PC-9 (cell line): ENCODE measurements around the gene SYTL2. TPM values are rescaled to one million over a fixed set of nuclear protein-coding genes. Genes with fewer than 3 reads are reported as not detected.
A peak's percentile ranks its signal among the peaks of the same experiment; 100 is the strongest.
"Not testable (repeated sequence)": the region's sequence is repeated elsewhere in the genome, so short reads cannot be mapped to it uniquely, and the experiment has no call there.

ENCODE experiments used
- BruUV-seq: library from RNA; stranded (reverse); fragments of 400-500 nt; replicated peaks from 2 replicates; lab custom pipeline; 2021; lab: Mats Ljungman, UMichigan
- CTCF ChIA-PET: fragments of 300-600 bp; sonication (Branson Sonifier 250); formaldehyde crosslinking; loops from one replicate; lab custom pipeline; 2022; ENCODE audit warnings: antibody characterized with exemption; lab: Charles Lee
- POLR2A ChIA-PET: fragments of 300-600 bp; sonication (Branson Sonifier 250); formaldehyde crosslinking; loops from one replicate; lab custom pipeline; 2022; ENCODE audit warnings: antibody characterized with exemption; ENCODE audit not compliant: unreplicated experiment; lab: Charles Lee
- DNase-seq, 2 experiments: peaks; one replicate each; pipeline versions ENCODE4 v3.0.0 to v3.0.0-alpha.2; 2015 to 2022; ENCODE audit warnings: mixed read lengths in 1 of 2
- H2AFZ ChIP-seq: fragments of 200-600 bp; sonication (generic); 2 replicates; pipeline ENCODE4 v1.8.1; 2017; ENCODE audit warnings: antibody characterized with exemption
- H3F3A ChIP-seq: fragments of 200-600 bp; sonication (generic); 2 replicates; pipeline ENCODE4 v1.8.1; 2017; ENCODE audit warnings: antibody characterized with exemption, mild to moderate bottlenecking, low read depth; ENCODE audit not compliant: insufficient read depth
- H3K27ac ChIP-seq: fragments of 200-600 bp; sonication (generic); 2 replicates; pipeline ENCODE4 v1.6.1; 2016; ENCODE audit warnings: mixed run types
- H3K27me3 ChIP-seq: fragments of 200-600 bp; sonication (generic); 2 replicates; pipeline ENCODE4 v1.6.1; 2016; ENCODE audit warnings: low read depth, mixed run types; ENCODE audit not compliant: insufficient read depth
- H3K36me3 ChIP-seq: fragments of 200-600 bp; sonication (generic); 2 replicates; pipeline ENCODE4 v1.6.1; 2016; ENCODE audit warnings: low read depth, mixed run types
- H3K4me1 ChIP-seq: fragments of 200-600 bp; sonication (generic); replicated peaks from 2 replicates; pipeline ENCODE4 v1.6.1; 2016; ENCODE audit warnings: mixed run types; ENCODE audit not compliant: insufficient read depth
- H3K4me2 ChIP-seq: fragments of 200-600 bp; sonication (generic); 2 replicates; pipeline ENCODE4 v1.6.1; 2017; ENCODE audit warnings: mixed run types
- H3K4me3 ChIP-seq: fragments of 200-600 bp; sonication (generic); 2 replicates; pipeline ENCODE4 v1.6.1; 2016; ENCODE audit warnings: mixed run types
- H3K79me2 ChIP-seq: fragments of 200-600 bp; sonication (generic); 2 replicates; pipeline ENCODE4 v1.6.1; 2017; ENCODE audit warnings: low read depth, mixed run types
- H3K9me2 ChIP-seq: fragments of 200-600 bp; sonication (generic); 2 replicates; pipeline ENCODE4 v1.8.1; 2017; ENCODE audit warnings: mild to moderate bottlenecking; ENCODE audit not compliant: insufficient read depth
- H3K9me3 ChIP-seq: fragments of 200-600 bp; sonication (generic); 2 replicates; pipeline ENCODE4 v1.8.1; 2016; ENCODE audit warnings: low read depth; ENCODE audit not compliant: insufficient read depth
- H4K20me1 ChIP-seq: fragments of 200-600 bp; sonication (generic); 2 replicates; pipeline ENCODE4 v1.8.1; 2017; ENCODE audit not compliant: insufficient read depth
- CTCF ChIP-seq: fragments of 200-600 bp; sonication (generic); conservative IDR thresholded peaks from 2 replicates; pipeline ENCODE4 v1.6.1; 2017; ENCODE audit warnings: mixed run types, antibody characterized with exemption, mild to moderate bottlenecking, moderate library complexity
- EZH2 ChIP-seq: fragments of 200-600 bp; sonication (generic); IDR thresholded peaks from 2 replicates; pipeline ENCODE4 v1.8.0; 2017; ENCODE audit warnings: antibody characterized with exemption, low read depth
- intact Hi-C: fragments of 100-400 bp; cut with micrococcal nuclease; formaldehyde crosslinking; loops from one replicate; pipeline ENCODE4 v1.10.0; 2022; ENCODE audit not compliant: unreplicated experiment
- total RNA-seq: library from RNA; stranded (reverse); gene quantifications from 2 replicates; pipeline ENCODE4 v1.2.3, GENCODE V29; 2021

Gene SYTL2
- total RNA-seq, 1 experiment from 2014 or later = 13.3 TPM

GRCh38 chr11:85658180-85658579 is 152.8 kb downstream of the SYTL2 start:
- Histone ChIP-seq H3K4me3 (no peak overlapping the region), H3K27ac (peak overlapping the region; percentile 3; the same call in 1 of the 2 replicates), H3K9me3 (no peaks in the 10 kb centered on the region), H4K20me1 (peaks cover 68% of the 10 kb centered on the region), H3K79me2 (peaks cover 74% of the 10 kb centered on the region), H3F3A (peaks cover 64% of the 10 kb centered on the region), H3K27me3 (no peaks in the 10 kb centered on the region), H3K9me2 (no peaks in the 10 kb centered on the region), H3K4me1 (peaks cover 51% of the 10 kb centered on the region), H3K4me2 (no peak overlapping the region), H3K36me3 (peaks cover 78% of the 10 kb centered on the region), H2AFZ (no peak overlapping the region)
- intact Hi-C loops = no loop called here
- POLR2A ChIA-PET = no interaction called here
- no TSS peak for BruUV-seq
- TF ChIP-seq CTCF (no peak), EZH2 (no peak)
- CTCF ChIA-PET = no interaction called here
- DNase-seq = no peak

- POLR2A ChIA-PET = interaction anchor here (0.5 kb wide), 1 partner anchor 975 kb away, joined by 4 read pairs; no protein-coding TSS in a partner anchor
- H3K36me3 ChIP-seq = peaks cover 65% of the 10 kb centered on the region
- H3K4me2 ChIP-seq = no peak overlapping the region
- BruUV-seq = no TSS peak
- DNase-seq = no peak
- CTCF ChIA-PET = no interaction called here
- no peaks in the 10 kb centered on the region for H3K9me3 ChIP-seq
- no peaks in the 10 kb centered on the region for H3K9me2 ChIP-seq
- no peak overlapping the region for H3K4me3 ChIP-seq
- peak overlapping the region; percentile 20; the same call in 1 of the 2 replicates for H3K27ac ChIP-seq
- H3K79me2 ChIP-seq = peaks cover 60% of the 10 kb centered on the region
- H3K4me1 ChIP-seq = peaks cover 44% of the 10 kb centered on the region
- peaks cover 75% of the 10 kb centered on the region for H3F3A ChIP-seq
- TF ChIP-seq CTCF = no peak
- no peak for TF ChIP-seq EZH2
- no peak overlapping the region for H2AFZ ChIP-seq
- peaks cover 54% of the 10 kb centered on the region for H4K20me1 ChIP-seq
- intact Hi-C loops = no loop called here
- H3K27me3 ChIP-seq = no peaks in the 10 kb centered on the region
These were observed 154.2 kb downstream of the SYTL2 start for GRCh38 chr11:85656777-85657176.

GRCh38 chr11:85654343-85654742 is 156.6 kb downstream of the SYTL2 start:
- H3K9me3 ChIP-seq, intact Hi-C loops, H3K4me2 ChIP-seq, H3K27me3 ChIP-seq, H3K9me2 ChIP-seq, CTCF ChIA-PET, H2AFZ ChIP-seq, H3K4me3 ChIP-seq, BruUV-seq, H3K27ac ChIP-seq: not testable (repeated sequence)
- peaks cover 48% of the 10 kb centered on the region for H3K79me2 ChIP-seq
- POLR2A ChIA-PET = interaction anchor here (0.6 kb wide), 1 partner anchor 1305 kb away, joined by 4 read pairs; no protein-coding TSS in a partner anchor
- H3K4me1 ChIP-seq = peaks cover 26% of the 10 kb centered on the region
- peaks cover 88% of the 10 kb centered on the region for H3F3A ChIP-seq
- peaks cover 47% of the 10 kb centered on the region for H3K36me3 ChIP-seq
- peaks cover 30% of the 10 kb centered on the region for H4K20me1 ChIP-seq
- peak in 1 of 2 experiments; percentile 36 for DNase-seq
